ENCODE measurements around the gene ATP6V0C. TPM values are rescaled to one million over a fixed set of nuclear protein-coding genes. Genes with fewer than 3 reads are reported as not detected.

The ATP6V0C gene
- total RNA-seq, 1 experiment from 2014 or later: 67.4 TPM

GRCh38 chr16:2497695-2498484, 15.9 kb upstream of the ATP6V0C start:
- no peak overlapping the region for H3K9ac ChIP-seq (ENCODE audit: low read length)
- POLR2A ChIA-PET (ENCODE audit: unreplicated experiment): no interaction called here

GRCh38 chr16:2498531-2499253, 15.1 kb upstream of the ATP6V0C start:
- Histone ChIP-seq H3K27me3 (ENCODE audit: low read length) (no peaks in the 10 kb centered on the region), H3K27ac (ENCODE audit: low read length) (no peak overlapping the region), H3K79me2 (ENCODE audit: low read length) (no peaks in the 10 kb centered on the region), H2AFZ (ENCODE audit: low read length) (no peak overlapping the region), H3K9me2 (replicated peaks; ENCODE audit: low read length) (no peaks in the 10 kb centered on the region), H3K36me3 (ENCODE audit: low read depth, low read length) (no peaks in the 10 kb centered on the region), H3K9ac (ENCODE audit: low read length) (no peak overlapping the region), H3F3A (ENCODE audit: low read length, unreplicated experiment) (no peaks in the 10 kb centered on the region), H4K20me1 (ENCODE audit: low read length) (no peaks in the 10 kb centered on the region), H3K9me3 (ENCODE audit: low read length) (no peaks in the 10 kb centered on the region), H3K4me1 (ENCODE audit: insufficient read depth, low read length) (no peaks in the 10 kb centered on the region), H3K4me3 (ENCODE audit: low read length) (no peak overlapping the region), H3K4me2 (ENCODE audit: low read length) (no peak overlapping the region)
- no peak for DNase-seq
- intact Hi-C loops (cut with micrococcal nuclease): no loop called here
- no peak for TF ChIP-seq EZH2phosphoT487 (IDR thresholded peaks at IDR 0.05; ENCODE audit: borderline replicate concordance, low read length)
- TF ChIP-seq CTCF (conservative IDR thresholded peaks at IDR 0.05; ENCODE audit: low read depth, low read length): no peak
- TF ChIP-seq EZH2 (IDR thresholded peaks at IDR 0.05; ENCODE audit: low read length, unreplicated experiment): no peak
- CTCF ChIA-PET: no interaction called here
- POLR2A ChIA-PET (ENCODE audit: unreplicated experiment): no interaction called here
- ATAC-seq: no peak; the same call in 1 of the 2 replicates
- no TSS peak for BruUV-seq (replicated peaks)

More at GRCh38 chr16:2497695-2498484, 15.9 kb upstream of the ATP6V0C start:
- Histone ChIP-seq H3K36me3 (ENCODE audit: low read depth, low read length) (no peaks in the 10 kb centered on the region), H3F3A (ENCODE audit: low read length, unreplicated experiment) (no peaks in the 10 kb centered on the region), H3K9me2 (replicated peaks; ENCODE audit: low read length) (no peaks in the 10 kb centered on the region), H3K4me1 (ENCODE audit: insufficient read depth, low read length) (no peaks in the 10 kb centered on the region), H3K9me3 (ENCODE audit: low read length) (no peaks in the 10 kb centered on the region), H3K27ac (ENCODE audit: low read length) (no peak overlapping the region), H3K4me3 (ENCODE audit: low read length) (no peak overlapping the region), H3K79me2 (ENCODE audit: low read length) (no peaks in the 10 kb centered on the region), H3K4me2 (ENCODE audit: low read length) (no peak overlapping the region), H4K20me1 (ENCODE audit: low read length) (no peaks in the 10 kb centered on the region), H3K27me3 (ENCODE audit: low read length) (no peaks in the 10 kb centered on the region), H2AFZ (ENCODE audit: low read length) (no peak overlapping the region)
- no peak for ATAC-seq
- intact Hi-C loops (cut with micrococcal nuclease): no loop called here
- no TSS peak for BruUV-seq (replicated peaks)
- CTCF ChIA-PET: no interaction called here
- no peak for TF ChIP-seq EZH2phosphoT487 (IDR thresholded peaks at IDR 0.05; ENCODE audit: borderline replicate concordance, low read length)
- TF ChIP-seq CTCF (conservative IDR thresholded peaks at IDR 0.05; ENCODE audit: low read depth, low read length): no peak
- TF ChIP-seq EZH2 (IDR thresholded peaks at IDR 0.05; ENCODE audit: low read length, unreplicated experiment): no peak
- no peak for DNase-seq

GRCh38 chr16:2499454-2499853, 14.3 kb upstream of the ATP6V0C start:
- no peak overlapping the region for H3K4me2 ChIP-seq (ENCODE audit: low read length)
- CTCF ChIA-PET: no interaction called here
- no peaks in the 10 kb centered on the region for H3K4me1 ChIP-seq (ENCODE audit: insufficient read depth, low read length)
- no peaks in the 10 kb centered on the region for H3F3A ChIP-seq (ENCODE audit: low read length, unreplicated experiment)
- no peaks in the 10 kb centered on the region for H3K9me3 ChIP-seq (ENCODE audit: low read length)
- ATAC-seq (no peak), DNase-seq (no peak)
- BruUV-seq (replicated peaks): no TSS peak
- H3K36me3 ChIP-seq (ENCODE audit: low read depth, low read length): no peaks in the 10 kb centered on the region
- no peaks in the 10 kb centered on the region for H3K79me2 ChIP-seq (ENCODE audit: low read length)
- TF ChIP-seq CTCF (conservative IDR thresholded peaks at IDR 0.05; ENCODE audit: low read depth, low read length): no peak
- no peak for TF ChIP-seq EZH2 (IDR thresholded peaks at IDR 0.05; ENCODE audit: low read length, unreplicated experiment)
- no peak for TF ChIP-seq EZH2phosphoT487 (IDR thresholded peaks at IDR 0.05; ENCODE audit: borderline replicate concordance, low read length)
- H3K4me3 ChIP-seq (ENCODE audit: low read length): no peak overlapping the region
- H3K9me2 ChIP-seq (replicated peaks; ENCODE audit: low read length): no peaks in the 10 kb centered on the region
- H3K27ac ChIP-seq (ENCODE audit: low read length): no peak overlapping the region
- intact Hi-C loops (cut with micrococcal nuclease): no loop called here
- POLR2A ChIA-PET (ENCODE audit: unreplicated experiment): no interaction called here
- H3K27me3 ChIP-seq (ENCODE audit: low read length): no peaks in the 10 kb centered on the region
- H3K9ac ChIP-seq (ENCODE audit: low read length): no peak overlapping the region
- no peaks in the 10 kb centered on the region for H4K20me1 ChIP-seq (ENCODE audit: low read length)
- no peak overlapping the region for H2AFZ ChIP-seq (ENCODE audit: low read length)

Measured in PC-3 (cell line).